ENCODE data around the gene TSHZ2. TPM values are rescaled to one million over a fixed set of nuclear protein-coding genes. Genes with fewer than 3 reads are reported as not detected.
A peak's percentile ranks its signal among the peaks of the same experiment; 100 is the strongest.
"Not testable (repeated sequence)": the region's sequence is repeated elsewhere in the genome, so short reads cannot be mapped to it uniquely, and the experiment has no call there.

The TSHZ2 gene
- total RNA-seq, 1 donor from 2014 or later = 51.9 TPM

GRCh38 chr20:52965380-52965779 is 6.8 kb upstream of the TSHZ2 start:
- no peak overlapping the region for H3K27ac ChIP-seq
- H3K9me3 ChIP-seq = no peaks in the 10 kb centered on the region
- no peak overlapping the region for H3K4me3 ChIP-seq
- no peak for DNase-seq (ENCODE audit: low spot score in 2 of 2)
- H3K27me3 ChIP-seq = no peaks in the 10 kb centered on the region
- intact Hi-C loops (cut with DNase I) = no loop called here
- no peaks in the 10 kb centered on the region for H3K4me1 ChIP-seq
- no peaks in the 10 kb centered on the region for H3K36me3 ChIP-seq
- no peak for TF ChIP-seq CTCF (IDR thresholded peaks at IDR 0.05)

GRCh38 chr20:52965819-52966218 is 6.3 kb upstream of the TSHZ2 start:
- intact Hi-C loops (cut with DNase I) = no loop called here

GRCh38 chr20:52966543-52966942 is 5.6 kb upstream of the TSHZ2 start:
- H3K36me3 ChIP-seq; H3K4me3 ChIP-seq; intact Hi-C loops (cut with DNase I); H3K27ac ChIP-seq; H3K27me3 ChIP-seq; H3K9me3 ChIP-seq; DNase-seq (ENCODE audit: low spot score in 2 of 2); H3K4me1 ChIP-seq: not testable (repeated sequence)

More at GRCh38 chr20:52965819-52966218, 6.3 kb upstream of the TSHZ2 start:
- Histone ChIP-seq H3K27ac (no peak overlapping the region), H3K4me1 (no peaks in the 10 kb centered on the region), H3K36me3 (no peaks in the 10 kb centered on the region), H3K9me3 (no peaks in the 10 kb centered on the region), H3K27me3 (no peaks in the 10 kb centered on the region), H3K4me3 (no peak overlapping the region)
- TF ChIP-seq CTCF (IDR thresholded peaks at IDR 0.05) = no peak
- no peak for DNase-seq (ENCODE audit: low spot score in 2 of 2)

- peak overlapping the region; percentile 44 to 46 for H3K4me3 ChIP-seq
- TF ChIP-seq CTCF (IDR thresholded peaks at IDR 0.05) = no peak
- H3K27ac ChIP-seq = peak overlapping the region in 1 of 2 donors; percentile 70
- no peaks in the 10 kb centered on the region for H3K4me1 ChIP-seq
- intact Hi-C loops (cut with DNase I) = no loop called here
- H3K27me3 ChIP-seq = no peaks in the 10 kb centered on the region
- no peaks in the 10 kb centered on the region for H3K9me3 ChIP-seq
- no peak for DNase-seq (ENCODE audit: low spot score in 2 of 2)
- no peaks in the 10 kb centered on the region for H3K36me3 ChIP-seq
Observed at GRCh38 chr20:52971498-52972189, 514 bp upstream of the TSHZ2 start.

- no peaks in the 10 kb centered on the region for H3K4me1 ChIP-seq
- H3K4me3 ChIP-seq = peak overlapping the region; percentile 44 to 46
- intact Hi-C loops (cut with DNase I) = no loop called here
- H3K27me3 ChIP-seq = no peaks in the 10 kb centered on the region
- H3K27ac ChIP-seq = peak overlapping the region; percentile 34 to 70
- no peak for TF ChIP-seq CTCF (IDR thresholded peaks at IDR 0.05)
- no peak for DNase-seq (ENCODE audit: low spot score in 2 of 2)
- H3K36me3 ChIP-seq = no peaks in the 10 kb centered on the region
- H3K9me3 ChIP-seq = no peaks in the 10 kb centered on the region
Observed at GRCh38 chr20:52972965-52973819, 1.0 kb downstream of the TSHZ2 start.

GRCh38 chr20:52974179-52974594 is 2.0 kb downstream of the TSHZ2 start:
- DNase-seq (ENCODE audit: low spot score in 2 of 2) = no peak
- Histone ChIP-seq H3K4me1 (no peaks in the 10 kb centered on the region), H3K36me3 (no peaks in the 10 kb centered on the region), H3K4me3 (peak overlapping the region; percentile 44 to 46), H3K9me3 (no peaks in the 10 kb centered on the region), H3K27me3 (no peaks in the 10 kb centered on the region), H3K27ac (no peak overlapping the region)
- intact Hi-C loops (cut with DNase I) = no loop called here
- TF ChIP-seq CTCF (IDR thresholded peaks at IDR 0.05) = no peak

Data from ascending aorta (tissue), 2 donors.